HG03097 (cell line): ENCODE results near the gene IRX4.
"Not testable (repeated sequence)": the region's sequence is repeated elsewhere in the genome, so short reads cannot be mapped to it uniquely, and the experiment has no call there.

Source experiments
- ATAC-seq: cut with Tn5 transposase; IDR thresholded peaks from one replicate; pipeline ENCODE4 v1.9.1; 2021; ENCODE audit not compliant: unreplicated experiment, low FRiP score

The IRX4 gene

GRCh38 chr5:1880377-1881025 lies 2.2 kb downstream of the IRX4 start:
- no peak for ATAC-seq

- no peak for ATAC-seq
Observed at GRCh38 chr5:1879292-1880263, 3.1 kb downstream of the IRX4 start.

- ATAC-seq: no peak
Observed at GRCh38 chr5:1878050-1878849, 4.5 kb downstream of the IRX4 start.

DNA sequence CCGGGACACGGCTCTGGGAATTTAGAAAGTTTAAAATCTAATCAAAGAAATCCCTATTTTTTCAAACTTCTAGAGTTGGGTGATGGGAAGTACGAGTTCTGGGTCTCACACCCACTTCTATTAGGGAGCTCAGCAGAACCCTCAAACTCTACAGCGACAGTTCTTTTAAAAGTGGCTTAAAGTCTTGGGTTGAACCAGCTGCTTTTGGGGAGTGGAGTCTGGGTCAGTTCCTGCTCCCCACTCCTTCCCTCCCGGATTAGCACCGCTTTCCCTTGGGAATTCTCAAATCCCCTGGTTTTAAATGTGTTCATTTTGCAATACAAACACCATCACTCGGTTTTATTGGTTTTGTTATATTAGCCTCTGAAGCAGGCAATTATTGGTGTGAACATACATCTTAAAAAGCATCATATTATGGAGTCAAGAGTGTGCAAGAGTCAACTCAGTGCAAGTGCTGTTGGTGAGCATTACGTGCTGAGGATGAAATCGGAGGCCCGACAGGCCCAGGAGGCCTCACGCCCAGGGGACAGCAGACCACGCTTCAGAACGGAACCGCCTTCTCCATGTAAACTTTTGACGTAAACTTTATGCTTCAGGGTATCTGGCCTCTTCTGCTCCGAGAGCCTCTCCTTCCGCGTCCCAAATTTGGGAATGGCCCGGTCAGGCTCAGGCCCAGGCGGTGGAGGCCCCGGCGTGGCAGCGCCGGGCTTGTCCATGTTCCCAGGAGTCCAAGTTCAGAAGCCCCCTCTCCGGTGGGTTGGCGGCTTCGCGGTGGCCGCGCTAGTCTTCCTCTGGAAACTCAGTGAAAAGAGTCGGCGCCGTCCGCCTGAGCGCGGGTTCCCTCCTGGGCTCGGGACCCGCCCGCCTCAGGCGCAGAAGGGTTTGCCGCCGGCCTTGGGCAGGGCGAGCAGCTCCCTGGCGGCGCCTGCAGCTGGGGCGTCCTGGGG lies 5.3 kb downstream of the IRX4 start:
- no peak for ATAC-seq

DNA sequence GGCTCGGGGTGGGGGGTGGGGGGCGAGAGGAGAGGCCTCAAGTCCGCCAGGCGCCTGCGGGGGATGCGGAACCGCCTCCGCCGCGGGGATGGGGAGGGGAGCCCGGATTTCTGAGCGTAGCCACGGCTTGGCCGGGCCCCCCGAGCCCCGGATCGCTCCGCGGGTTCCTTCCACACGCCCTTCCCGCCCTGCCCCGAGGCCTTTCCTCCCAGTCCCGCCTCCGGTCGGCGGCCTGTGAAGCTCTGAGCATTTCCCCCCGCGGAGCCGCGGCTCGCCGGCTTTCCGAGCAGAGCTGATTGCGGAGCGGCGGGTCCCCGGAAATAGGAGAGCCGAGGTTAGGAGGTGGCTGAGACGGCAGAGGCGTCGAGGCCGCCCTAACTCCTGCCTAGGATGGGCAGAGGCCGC lies 6.1 kb downstream of the IRX4 start:
- ATAC-seq: no peak

- no peak for ATAC-seq
Observed at GRCh38 chr5:1875843-1876659, 6.7 kb downstream of the IRX4 start.

GRCh38 chr5:1875281-1875842 lies 7.4 kb downstream of the IRX4 start:
- no peak for ATAC-seq

DNA sequence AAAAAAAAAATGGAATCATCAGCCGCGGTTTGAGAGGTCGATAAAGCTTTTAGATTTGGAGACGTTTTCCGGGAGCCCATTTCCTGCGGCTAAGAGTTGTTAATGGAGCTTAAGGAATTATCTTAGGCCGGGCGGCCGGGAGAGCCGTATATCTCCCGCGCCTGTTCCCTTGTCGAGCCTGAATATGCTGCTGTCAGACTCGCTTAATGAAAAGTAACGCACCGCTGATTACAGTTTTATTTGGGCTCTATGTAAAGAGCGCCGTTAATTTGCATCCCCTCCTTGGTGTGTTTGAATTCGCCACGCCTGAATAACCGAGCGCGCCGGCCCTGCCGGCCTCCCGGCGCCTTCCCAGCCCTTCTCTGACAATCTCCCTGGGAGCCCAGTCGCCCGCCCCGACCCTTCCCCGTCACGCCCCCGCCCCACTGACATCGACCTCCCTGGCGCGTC lies 7.9 kb downstream of the IRX4 start:
- ATAC-seq: no peak

DNA sequence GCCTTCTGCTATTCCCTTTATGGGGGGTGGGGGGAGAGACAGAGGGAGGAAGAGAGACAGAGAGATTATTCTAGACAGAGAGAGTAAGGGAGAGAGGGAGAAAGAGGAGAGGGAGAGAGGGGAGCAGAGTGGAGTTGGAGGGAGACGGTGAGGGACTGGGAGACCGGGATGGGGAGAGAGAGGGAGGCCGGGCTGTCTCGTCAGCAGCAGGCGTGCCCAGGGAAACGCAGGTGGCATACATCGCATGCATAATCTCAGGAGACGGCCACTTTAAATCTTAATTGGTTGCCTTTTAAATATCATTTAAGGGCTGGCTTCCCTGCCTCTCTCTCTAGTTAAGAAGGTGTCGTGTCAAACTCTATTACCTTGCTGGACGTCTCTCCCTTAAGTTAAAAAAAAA lies 8.4 kb downstream of the IRX4 start:
- no peak for ATAC-seq

DNA sequence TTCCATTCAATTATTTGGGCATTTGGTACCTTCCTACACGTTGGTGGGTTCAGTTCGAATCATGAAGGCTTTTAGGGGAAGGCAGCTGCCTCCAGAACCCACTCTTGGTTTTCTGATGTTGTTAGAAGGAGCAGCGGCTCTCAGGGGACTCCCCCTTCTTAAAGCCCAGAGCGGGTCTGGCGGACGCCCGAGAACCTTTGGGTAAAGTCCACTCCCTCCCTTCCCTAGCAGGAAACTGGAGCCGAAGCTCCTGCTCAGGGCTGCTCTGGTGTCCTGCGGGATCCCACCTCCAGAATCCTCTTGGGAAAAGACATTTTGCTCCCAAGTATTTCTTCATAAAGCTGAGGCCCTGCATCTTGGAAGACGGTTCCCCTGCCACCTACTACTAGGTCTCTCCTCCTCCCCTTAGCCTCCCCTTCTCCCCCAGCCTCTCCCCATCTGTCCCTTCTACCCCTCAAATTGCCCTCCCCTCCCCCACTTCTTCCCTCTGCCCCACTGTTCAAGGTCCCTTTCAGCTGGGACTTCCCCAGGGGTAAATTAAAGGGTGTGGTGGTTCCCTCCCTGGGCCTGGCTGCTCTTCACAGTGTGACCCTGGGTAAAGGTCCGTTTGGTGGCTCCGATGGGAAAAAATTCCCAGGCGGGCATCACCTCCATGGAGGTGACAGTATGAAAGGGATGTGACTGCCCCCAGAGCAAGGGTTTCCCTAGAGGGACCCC lies 9.3 kb downstream of the IRX4 start:
- no peak for ATAC-seq

DNA sequence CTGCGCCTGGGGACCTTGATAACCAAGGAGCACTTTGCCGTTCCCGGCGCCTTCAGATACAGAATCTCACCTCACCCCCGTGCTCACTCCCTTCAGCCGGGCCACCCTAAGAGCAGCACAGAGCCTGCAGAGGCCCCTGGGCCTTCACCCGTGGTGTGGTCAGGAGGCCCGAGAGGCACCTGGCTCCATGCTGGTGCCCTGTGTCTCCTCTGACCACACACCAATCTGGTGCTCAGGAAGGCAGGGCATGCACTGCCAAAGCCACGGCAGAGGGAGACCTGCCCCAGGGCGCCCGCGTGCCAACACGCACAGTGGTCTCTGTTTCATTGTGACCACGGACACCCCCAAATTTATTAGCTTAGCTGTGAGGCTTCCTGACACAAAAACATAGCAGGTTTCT lies 11.3 kb downstream of the IRX4 start:
- ATAC-seq: no peak

DNA sequence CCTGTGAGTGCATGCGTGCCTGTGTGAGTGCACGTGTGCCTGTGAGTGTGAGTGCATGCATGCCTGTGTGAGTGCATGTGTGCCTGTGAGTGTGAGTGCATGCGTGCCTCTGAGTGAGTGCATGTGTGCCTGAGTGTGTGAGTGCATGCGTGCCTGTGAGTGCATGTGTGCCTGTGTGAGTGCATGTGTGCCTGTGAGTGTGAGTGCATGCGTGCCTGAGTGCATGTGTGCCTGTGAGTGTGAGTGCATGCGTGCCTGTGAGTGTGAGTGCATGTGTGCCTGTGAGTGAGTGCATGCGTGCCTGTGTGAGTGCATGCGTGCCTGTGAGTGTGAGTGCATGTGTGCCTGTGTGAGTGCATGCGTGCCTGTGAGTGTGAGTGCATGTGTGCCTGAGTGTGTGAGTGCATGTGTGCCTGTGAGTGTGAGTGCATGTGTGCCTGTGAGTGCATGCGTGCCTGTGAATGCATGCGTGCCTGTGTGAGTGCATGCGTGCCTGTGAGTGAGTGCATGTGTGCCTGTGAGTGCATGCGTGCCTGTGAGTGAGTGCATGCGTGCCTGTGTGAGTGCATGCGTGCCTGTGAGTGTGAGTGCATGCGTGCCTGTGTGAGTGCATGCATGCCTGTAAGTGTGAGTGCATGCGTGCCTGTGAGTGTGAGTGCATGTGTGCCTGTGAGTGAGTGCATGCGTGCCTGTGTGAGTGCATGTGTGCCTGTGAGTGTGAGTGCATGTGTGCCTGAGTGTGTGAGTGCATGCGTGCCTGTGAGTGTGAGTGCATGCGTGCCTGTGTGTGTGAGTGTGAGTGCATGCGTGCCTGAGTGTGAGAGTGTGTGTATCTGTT lies 12.1 kb downstream of the IRX4 start:
- ATAC-seq: not testable (repeated sequence)

GRCh38 chr5:1868886-1869475 lies 13.7 kb downstream of the IRX4 start:
- no peak for ATAC-seq

GRCh38 chr5:1867815-1868143 lies 14.9 kb downstream of the IRX4 start:
- ATAC-seq: no peak

- no peak for ATAC-seq
Observed at GRCh38 chr5:1867114-1867814, 15.5 kb downstream of the IRX4 start.

DNA sequence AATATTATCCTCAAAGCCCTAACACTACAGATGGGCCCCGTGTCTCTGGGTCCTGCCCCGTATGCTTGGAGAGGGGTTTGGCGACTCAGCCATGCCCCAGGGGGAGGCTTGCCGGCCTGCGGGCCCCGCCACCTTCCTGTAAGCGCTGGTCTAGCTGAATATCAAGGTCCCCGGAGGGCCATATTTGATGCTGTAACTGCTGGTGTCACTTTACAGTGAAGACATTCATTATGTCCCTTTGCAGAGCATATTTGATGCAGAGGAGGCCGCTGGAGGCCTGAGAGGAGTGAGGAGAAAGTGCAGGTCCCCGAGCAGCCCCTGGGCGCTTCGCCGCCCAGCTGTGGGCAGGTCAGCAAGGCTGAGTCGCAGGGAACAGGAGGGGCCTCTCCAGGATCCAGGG lies 16.8 kb downstream of the IRX4 start:
- no peak for ATAC-seq
